ENCODE measurements around the gene DHRS7B. TPM values are rescaled to one million over a fixed set of nuclear protein-coding genes. Genes with fewer than 3 reads are reported as not detected.

The DHRS7B gene
- total RNA-seq, 2 donors from 2014 or later, result 30.5 to 44.5 TPM

- Histone ChIP-seq H3K36me3 (no peaks in the 10 kb centered on the region), H3K27ac (no peak overlapping the region), H3K4me3 (no peak overlapping the region), H3K4me1 (ENCODE audit: control insufficient read depth in 1 of 2, low read depth in 2 of 2) (peaks cover 27 to 59% of the 10 kb centered on the region in 2 donors), H3K9me3 (no peaks in the 10 kb centered on the region), H3K27me3 (replicated peaks; ENCODE audit: insufficient read depth) (no peaks in the 10 kb centered on the region)
- ATAC-seq (ENCODE audit: insufficient number of reproducible peaks, low FRiP score, low read depth), result no peak
- no peak for DNase-seq (ENCODE audit: low spot score)
- TF ChIP-seq CTCF (IDR thresholded peaks at IDR 0.05), result no peak
Measured at GRCh38 chr17:21209511-21210175, 82.9 kb downstream of the DHRS7B start.

- peaks cover 24 to 58% of the 10 kb centered on the region in 2 donors for H3K4me1 ChIP-seq (ENCODE audit: control insufficient read depth in 1 of 2, low read depth in 2 of 2)
- no peaks in the 10 kb centered on the region for H3K36me3 ChIP-seq
- TF ChIP-seq CTCF (IDR thresholded peaks at IDR 0.05), result no peak
- no peak overlapping the region for H3K27ac ChIP-seq
- ATAC-seq (ENCODE audit: insufficient number of reproducible peaks, low FRiP score, low read depth), result no peak
- no peaks in the 10 kb centered on the region for H3K9me3 ChIP-seq
- DNase-seq (ENCODE audit: low spot score), result no peak
- H3K27me3 ChIP-seq (replicated peaks; ENCODE audit: insufficient read depth), result no peaks in the 10 kb centered on the region
- no peak overlapping the region for H3K4me3 ChIP-seq
Measured at GRCh38 chr17:21210411-21211076, 83.8 kb downstream of the DHRS7B start.

GRCh38 chr17:21211825-21212479 lies 85.2 kb downstream of the DHRS7B start:
- TF ChIP-seq CTCF (IDR thresholded peaks at IDR 0.05), result no peak
- H3K4me1 ChIP-seq (ENCODE audit: control insufficient read depth in 1 of 2, low read depth in 2 of 2), result peaks cover 24 to 59% of the 10 kb centered on the region in 2 donors

GRCh38 chr17:21212826-21213637 lies 86.3 kb downstream of the DHRS7B start:
- Histone ChIP-seq H3K27ac (peak overlapping the region; percentile 92 to 95), H3K36me3 (no peaks in the 10 kb centered on the region), H3K9me3 (no peaks in the 10 kb centered on the region), H3K4me1 (ENCODE audit: control insufficient read depth in 1 of 2, low read depth in 2 of 2) (peaks cover 24 to 59% of the 10 kb centered on the region in 2 donors), H3K4me3 (peak overlapping the region; percentile 95), H3K27me3 (replicated peaks; ENCODE audit: insufficient read depth) (no peaks in the 10 kb centered on the region)
- ATAC-seq (ENCODE audit: insufficient number of reproducible peaks, low FRiP score, low read depth) (no peak), DNase-seq (ENCODE audit: low spot score) (no peak)
- no peak for TF ChIP-seq CTCF (IDR thresholded peaks at IDR 0.05)

More at GRCh38 chr17:21211825-21212479, 85.2 kb downstream of the DHRS7B start:
- no peak overlapping the region for H3K27ac ChIP-seq
- no peaks in the 10 kb centered on the region for H3K36me3 ChIP-seq
- DNase-seq (ENCODE audit: low spot score), result no peak
- H3K27me3 ChIP-seq (replicated peaks; ENCODE audit: insufficient read depth), result no peaks in the 10 kb centered on the region
- H3K4me3 ChIP-seq, result no peak overlapping the region
- ATAC-seq (ENCODE audit: insufficient number of reproducible peaks, low FRiP score, low read depth), result no peak
- H3K9me3 ChIP-seq, result no peaks in the 10 kb centered on the region

Data from thoracic aorta (tissue), 2 donors.